Measurements from ENCODE around the gene MCM8.

MCM8 gene

GRCh38 chr20:6017467-6017866 is 67.0 kb downstream of the MCM8 start:
- peaks cover 4% of the 10 kb centered on the region; the same call in 1 of the 2 replicates for H3K36me3 ChIP-seq (replicated peaks; ENCODE audit: insufficient read depth, low read length)

GRCh38 chr20:6017880-6018279 is 67.4 kb downstream of the MCM8 start:
- no peaks in the 10 kb centered on the region for H3K9me2 ChIP-seq (replicated peaks; ENCODE audit: insufficient read depth, low read length)
- peaks cover 54% of the 10 kb centered on the region for H3K79me2 ChIP-seq (ENCODE audit: low read length)
- no peak for TF ChIP-seq CTCF (IDR thresholded peaks at IDR 0.05; ENCODE audit: low read length)
- TF ChIP-seq EZH2phosphoT487 (IDR thresholded peaks at IDR 0.05; ENCODE audit: low read length), result no peak
- no peak for TF ChIP-seq EZH2 (optimal IDR thresholded peaks at IDR 0.05; ENCODE audit: low read depth, low read length)
- no peak overlapping the region for H3K4me3 ChIP-seq (ENCODE audit: low read length)
- no peaks in the 10 kb centered on the region for H3K27me3 ChIP-seq (replicated peaks; ENCODE audit: insufficient read depth, low read length)
- H4K20me1 ChIP-seq (ENCODE audit: insufficient read depth, low read length), result no peaks in the 10 kb centered on the region
- no peak overlapping the region for H3K27ac ChIP-seq (ENCODE audit: low read length)
- no peak for DNase-seq
- H3K36me3 ChIP-seq (replicated peaks; ENCODE audit: insufficient read depth, low read length), result peaks cover 4% of the 10 kb centered on the region; the same call in 1 of the 2 replicates
- no peak overlapping the region for H3K4me2 ChIP-seq (ENCODE audit: low read depth, low read length)
- H3F3A ChIP-seq (ENCODE audit: insufficient read depth, low read length), result peaks cover 10% of the 10 kb centered on the region
- H2AFZ ChIP-seq (ENCODE audit: low read length), result no peak overlapping the region
- no peak overlapping the region for H3K9ac ChIP-seq (ENCODE audit: low read length)
- H3K4me1 ChIP-seq (ENCODE audit: low read length), result peaks cover 10% of the 10 kb centered on the region
- no peaks in the 10 kb centered on the region for H3K9me3 ChIP-seq (replicated peaks; ENCODE audit: insufficient read depth, low read length)

More at GRCh38 chr20:6017467-6017866, 67.0 kb downstream of the MCM8 start:
- Histone ChIP-seq H3K9me2 (replicated peaks; ENCODE audit: insufficient read depth, low read length) (no peaks in the 10 kb centered on the region), H3K27ac (ENCODE audit: low read length) (no peak overlapping the region), H2AFZ (ENCODE audit: low read length) (no peak overlapping the region), H4K20me1 (ENCODE audit: insufficient read depth, low read length) (no peaks in the 10 kb centered on the region), H3K9me3 (replicated peaks; ENCODE audit: insufficient read depth, low read length) (no peaks in the 10 kb centered on the region), H3K79me2 (ENCODE audit: low read length) (peaks cover 53% of the 10 kb centered on the region), H3K4me1 (ENCODE audit: low read length) (peaks cover 6% of the 10 kb centered on the region), H3K27me3 (replicated peaks; ENCODE audit: insufficient read depth, low read length) (no peaks in the 10 kb centered on the region), H3F3A (ENCODE audit: insufficient read depth, low read length) (peaks cover 9% of the 10 kb centered on the region), H3K4me3 (ENCODE audit: low read length) (no peak overlapping the region), H3K9ac (ENCODE audit: low read length) (no peak overlapping the region), H3K4me2 (ENCODE audit: low read depth, low read length) (no peak overlapping the region)
- TF ChIP-seq EZH2phosphoT487 (IDR thresholded peaks at IDR 0.05; ENCODE audit: low read length) (no peak), EZH2 (optimal IDR thresholded peaks at IDR 0.05; ENCODE audit: low read depth, low read length) (no peak), CTCF (IDR thresholded peaks at IDR 0.05; ENCODE audit: low read length) (no peak)
- no peak for DNase-seq

GRCh38 chr20:6024768-6025167 is 74.3 kb downstream of the MCM8 start:
- no peaks in the 10 kb centered on the region for H3K9me2 ChIP-seq (replicated peaks; ENCODE audit: insufficient read depth, low read length)
- peaks cover 43% of the 10 kb centered on the region for H3K79me2 ChIP-seq (ENCODE audit: low read length)
- no peaks in the 10 kb centered on the region for H3K27me3 ChIP-seq (replicated peaks; ENCODE audit: insufficient read depth, low read length)
- H4K20me1 ChIP-seq (ENCODE audit: insufficient read depth, low read length), result no peaks in the 10 kb centered on the region
- no peak overlapping the region for H3K9ac ChIP-seq (ENCODE audit: low read length)
- H3K4me2 ChIP-seq (ENCODE audit: low read depth, low read length), result no peak overlapping the region
- no peak for DNase-seq
- no peaks in the 10 kb centered on the region for H3K9me3 ChIP-seq (replicated peaks; ENCODE audit: insufficient read depth, low read length)
- TF ChIP-seq EZH2 (optimal IDR thresholded peaks at IDR 0.05; ENCODE audit: low read depth, low read length) (no peak), CTCF (IDR thresholded peaks at IDR 0.05; ENCODE audit: low read length) (no peak), EZH2phosphoT487 (IDR thresholded peaks at IDR 0.05; ENCODE audit: low read length) (no peak)
- H3K36me3 ChIP-seq (replicated peaks; ENCODE audit: insufficient read depth, low read length), result peaks cover 8% of the 10 kb centered on the region; the same call in 1 of the 2 replicates
- peaks cover 10% of the 10 kb centered on the region; the same call in 1 of the 2 replicates for H3F3A ChIP-seq (ENCODE audit: insufficient read depth, low read length)
- peaks cover 13% of the 10 kb centered on the region for H3K4me1 ChIP-seq (ENCODE audit: low read length)
- no peak overlapping the region for H3K4me3 ChIP-seq (ENCODE audit: low read length)
- H3K27ac ChIP-seq (ENCODE audit: low read length), result no peak overlapping the region
- H2AFZ ChIP-seq (ENCODE audit: low read length), result no peak overlapping the region
